H1 (cell line): ENCODE measurements around the gene EDDM3A. TPM values are rescaled to one million over a fixed set of nuclear protein-coding genes. Genes with fewer than 3 reads are reported as not detected.

Source experiments
- CTCF ChIA-PET: fragments of 300-600 bp; sonication (Branson Sonifier 250); formaldehyde crosslinking; loops from one replicate; lab custom pipeline; 2021; ENCODE audit not compliant: partially characterized antibody; lab: Charles Lee
- POLR2A ChIA-PET: fragments of 300-600 bp; sonication (Branson Sonifier 250); formaldehyde crosslinking; loops from one replicate; lab custom pipeline; 2021; ENCODE audit warnings: inconsistent platforms; ENCODE audit not compliant: partially characterized antibody; lab: Charles Lee
- DNase-seq, 2 experiments: peaks; one replicate each; pipeline versions ENCODE4 v3.0.0 to v3.0.0-alpha.2; 2010 to 2022; ENCODE audit warnings: low spot score in 2 of 2, low read depth in 1 of 2, mixed read lengths in 1 of 2
- FAIRE-seq: peaks from 2 replicates; lab custom pipeline; 2011; peaks lifted over from hg19 to GRCh38; lab: Jason Lieb, UNC
- H2AFZ ChIP-seq: 2 replicates; pipeline ENCODE4 v1.8.1; 2012; ENCODE audit warnings: low read length, inconsistent platforms
- H2AK5ac ChIP-seq: 2 replicates; pipeline ENCODE4 v1.6.1; 2013; ENCODE audit warnings: low read depth, low read length
- H2BK120ac ChIP-seq: replicated peaks from 2 replicates; pipeline ENCODE3; 2013; ENCODE audit warnings: low read depth, low read length, inconsistent platforms
- H2BK12ac ChIP-seq: 2 replicates; pipeline ENCODE4 v1.6.1; 2013; ENCODE audit warnings: low read depth, low read length
- H2BK15ac ChIP-seq: 2 replicates; pipeline ENCODE4 v1.6.1; 2013; ENCODE audit warnings: low read length
- H2BK20ac ChIP-seq: 2 replicates; pipeline ENCODE4 v1.6.1; 2013; ENCODE audit warnings: low read length
- H2BK5ac ChIP-seq: 2 replicates; pipeline ENCODE4 v1.6.1; 2013; ENCODE audit warnings: low read depth, low read length
- H3K14ac ChIP-seq: 2 replicates; pipeline ENCODE4 v1.6.1; 2013; ENCODE audit warnings: inconsistent platforms; ENCODE audit not compliant: insufficient read length
- H3K18ac ChIP-seq: 2 replicates; pipeline ENCODE4 v1.6.1; 2013; ENCODE audit warnings: low read length; ENCODE audit errors: extremely low read depth
- H3K23ac ChIP-seq: 2 replicates; pipeline ENCODE4 v1.6.1; 2013; ENCODE audit warnings: inconsistent platforms; ENCODE audit not compliant: insufficient read length
- H3K23me2 ChIP-seq: 2 replicates; pipeline ENCODE4 v1.6.1; 2013; ENCODE audit warnings: low read depth, low read length
- H3K27ac ChIP-seq: 2 replicates; pipeline ENCODE4 v1.6.1; 2011; ENCODE audit warnings: low read depth, low read length, inconsistent platforms
- H3K27me3 ChIP-seq, 4 experiments: replicated peaks in 1 of 4; 1 replicate in 1 of 4; 2 replicates in 3 of 4; pipeline versions ENCODE4 v1.6.1 to v1.8.1; 2011 to 2013; ENCODE audit warnings: low read length in 3 of 4, mild to moderate bottlenecking in 3 of 4, inconsistent platforms in 2 of 4, mixed read lengths in 2 of 4, moderate library complexity in 1 of 4; ENCODE audit not compliant: control insufficient read depth in 3 of 4, insufficient read depth in 3 of 4; ENCODE audit errors: extremely low read depth in 1 of 4
- H3K36me3 ChIP-seq, 4 experiments: 2 replicates each; pipeline versions ENCODE4 v1.6.1 to v1.8.1; 2011 to 2013; ENCODE audit warnings: mild to moderate bottlenecking in 4 of 4, low read length in 3 of 4, moderate library complexity in 2 of 4, control low read depth in 1 of 4, inconsistent platforms in 1 of 4; ENCODE audit not compliant: insufficient read depth in 4 of 4, control insufficient read depth in 2 of 4
- H3K4ac ChIP-seq: replicated peaks from 2 replicates; pipeline ENCODE3; 2013; ENCODE audit warnings: low read length, low read depth, mixed read lengths, inconsistent platforms; ENCODE audit not compliant: insufficient read length
- H3K4me1 ChIP-seq, 4 experiments: replicated peaks in 1 of 4; 1 replicate in 1 of 4; 2 replicates in 3 of 4; pipeline versions ENCODE4 v1.6.1 to v1.8.1; 2011 to 2013; ENCODE audit warnings: low read length in 3 of 4, inconsistent platforms in 2 of 4, mixed read lengths in 1 of 4; ENCODE audit not compliant: insufficient read depth in 4 of 4, control insufficient read depth in 3 of 4
- H3K4me2 ChIP-seq, 2 experiments: 2 replicates each; pipeline versions ENCODE4 v1.6.1 to v1.8.1; 2011 to 2013; ENCODE audit warnings: low read depth in 2 of 2, low read length in 2 of 2, control low read depth in 1 of 2, inconsistent platforms in 1 of 2, mild to moderate bottlenecking in 1 of 2; ENCODE audit not compliant: insufficient read depth in 1 of 2
- H3K4me3 ChIP-seq, 4 experiments: fragments of 200-600, 300-600 bp in 1 of 4; sonication (generic), shearing (Covaris generic), sonication (Bioruptor Twin) in 1 of 4; 2 replicates each; pipeline versions ENCODE4 v1.5.1 to v1.8.1; 2011 to 2016; ENCODE audit warnings: low read length in 4 of 4, low read depth in 3 of 4, control low read depth in 2 of 4, inconsistent platforms in 2 of 4, mild to moderate bottlenecking in 2 of 4, mixed read lengths in 1 of 4, moderate library complexity in 1 of 4; ENCODE audit not compliant: insufficient read depth in 2 of 4; ENCODE audit errors: extremely low read depth in 1 of 4
- H3K56ac ChIP-seq: replicated peaks from 2 replicates; pipeline ENCODE3; 2013; ENCODE audit warnings: low read depth, mild to moderate bottlenecking, mixed read lengths, low read length, inconsistent platforms; ENCODE audit not compliant: insufficient read length
- H3K79me1 ChIP-seq: 2 replicates; pipeline ENCODE4 v1.6.1; 2013; ENCODE audit warnings: low read depth, low read length, control low read depth
- H3K79me2 ChIP-seq, 2 experiments: 2 replicates each; pipeline versions ENCODE4 v1.6.1 to v1.8.1; 2012 to 2013; ENCODE audit warnings: low read length in 2 of 2, mild to moderate bottlenecking in 2 of 2, inconsistent platforms in 1 of 2; ENCODE audit not compliant: insufficient read depth in 2 of 2, control insufficient read depth in 1 of 2
- H3K9ac ChIP-seq, 4 experiments: replicated peaks in 1 of 4; 1 replicate in 1 of 4; 2 replicates in 3 of 4; pipeline versions ENCODE4 v1.6.1 to v1.8.1; 2011 to 2013; ENCODE audit warnings: low read depth in 3 of 4, low read length in 3 of 4, control low read depth in 2 of 4, mild to moderate bottlenecking in 2 of 4, moderate library complexity in 2 of 4, inconsistent platforms in 1 of 4; ENCODE audit errors: extremely low read depth in 1 of 4
- H3K9me3 ChIP-seq, 2 experiments: 2 replicates each; pipeline versions ENCODE4 v1.6.1 to v1.8.1; 2012 to 2013; ENCODE audit warnings: mild to moderate bottlenecking in 2 of 2, moderate library complexity in 2 of 2, control low read depth in 1 of 2, inconsistent platforms in 1 of 2, low read depth in 1 of 2, low read length in 1 of 2, mixed read lengths in 1 of 2; ENCODE audit not compliant: insufficient read depth in 2 of 2
- H4K20me1 ChIP-seq, 2 experiments: replicated peaks in 1 of 2; 2 replicates each; pipeline versions ENCODE3 to v1.8.1; 2011 to 2013; ENCODE audit warnings: inconsistent platforms in 2 of 2, low read length in 2 of 2, mild to moderate bottlenecking in 1 of 2; ENCODE audit not compliant: insufficient read depth in 2 of 2, control insufficient read depth in 1 of 2
- H4K5ac ChIP-seq: 2 replicates; pipeline ENCODE4 v1.6.1; 2013; ENCODE audit warnings: low read length, low read depth, mixed read lengths, inconsistent platforms; ENCODE audit not compliant: insufficient read length
- H4K8ac ChIP-seq: 2 replicates; pipeline ENCODE4 v1.8.0; 2013; ENCODE audit warnings: mild to moderate bottlenecking, moderate library complexity, low read length, inconsistent platforms; ENCODE audit not compliant: insufficient read depth; ENCODE audit errors: extremely low read depth
- H4K91ac ChIP-seq: replicated peaks from 2 replicates; pipeline ENCODE3; 2013; ENCODE audit warnings: low read length, mixed read lengths, inconsistent platforms; ENCODE audit not compliant: insufficient read length
- BRCA1 ChIP-seq: IDR thresholded peaks from 2 replicates; pipeline ENCODE4 v1.6.1; 2012; ENCODE audit warnings: low read depth, low read length, improper control_type of control experiment
- CBX8 ChIP-seq: fragments of 300-800, 300-1000 bp; sonication (generic); IDR thresholded peaks from 2 replicates; pipeline ENCODE4 v1.7.1; 2016; ENCODE audit warnings: low read depth, low read length, borderline replicate concordance
- CHD2 ChIP-seq: IDR thresholded peaks from 2 replicates; pipeline ENCODE4 v1.6.1; 2012; ENCODE audit warnings: low read length, improper control_type of control experiment
- CTBP2 ChIP-seq: IDR thresholded peaks from 2 replicates; pipeline ENCODE4 v1.7.0; 2011; ENCODE audit warnings: borderline replicate concordance, mild to moderate bottlenecking, moderate library complexity, mixed read lengths, low read length; ENCODE audit not compliant: insufficient read depth, insufficient read length
- CTCF ChIP-seq, 3 experiments: IDR thresholded peaks; 1 replicate in 2 of 3; 2 replicates in 1 of 3; pipeline versions ENCODE4 v1.5.1 to v1.6.1; 2011; ENCODE audit warnings: low read length in 3 of 3, mild to moderate bottlenecking in 3 of 3, inconsistent platforms in 2 of 3, low read depth in 1 of 3, moderate library complexity in 1 of 3; ENCODE audit not compliant: insufficient read depth in 1 of 3; ENCODE audit errors: control extremely low read depth in 1 of 3
- E2F6 ChIP-seq: IDR thresholded peaks from 2 replicates; pipeline ENCODE4 v1.6.1; 2012; ENCODE audit warnings: inconsistent platforms
- FOSL1 ChIP-seq: IDR thresholded peaks from 2 replicates; pipeline ENCODE4 v1.6.1; 2011; ENCODE audit warnings: mild to moderate bottlenecking, low read depth, low read length, moderate library complexity; ENCODE audit not compliant: insufficient read depth
- MAX ChIP-seq: IDR thresholded peaks from 2 replicates; pipeline ENCODE4 v1.6.1; 2012; ENCODE audit warnings: inconsistent platforms
- RBBP5 ChIP-seq: IDR thresholded peaks from 2 replicates; pipeline ENCODE4 v1.7.1; 2012; ENCODE audit warnings: low read depth, mild to moderate bottlenecking, inconsistent platforms, low read length, moderate library complexity, borderline replicate concordance
- RXRA ChIP-seq: IDR thresholded peaks from 2 replicates; pipeline ENCODE4 v1.6.1; 2011; ENCODE audit warnings: low read depth, mild to moderate bottlenecking, low read length, moderate library complexity; ENCODE audit not compliant: insufficient read depth
- SP4 ChIP-seq: IDR thresholded peaks from 2 replicates; pipeline ENCODE4 v1.6.1; 2012; ENCODE audit warnings: low read length, inconsistent platforms
- WGBS, 2 experiments: shearing (Covaris generic) in 1 of 2; methylation state at CpG; one replicate each; pipeline versions ENCODE4 v1.1.6 to v1.1.7; 2013 to 2015; ENCODE audit warnings: low lambda C conversion rate in 2 of 2, mixed read lengths in 2 of 2, inconsistent platforms in 1 of 2, low coverage in 1 of 2, missing lambda C conversion rate in 1 of 2; ENCODE audit not compliant: insufficient replicate concordance in 2 of 2, insufficient coverage in 1 of 2, insufficient read length in 1 of 2; ENCODE audit errors: extremely low coverage in 1 of 2, missing lambda C conversion rate in 1 of 2; 5-methylcytosine and 5-hydroxymethylcytosine counted together
- polyA plus RNA-seq, 7 experiments: library from polyadenylated mRNA; depleted of rRNA in 3 of 7; stranded (reverse) in 5 of 7; unstranded in 2 of 7; fragments of >200 nt in 5 of 7; fragments of 200-250 nt in 2 of 7; gene quantifications; 1 replicate in 5 of 7; 2 replicates in 1 of 7; 4 replicates in 1 of 7; pipeline versions ENCODE4 v1.2.1 to v1.2.3, GENCODE V29; 2011 to 2013; ENCODE audit warnings: missing spikeins in 2 of 7, mixed read lengths in 2 of 7
- total RNA-seq: library from RNA; stranded (reverse); fragmentation: NEBNext Ultra II Directional; extraction: Animal tissue kit (Norgen Biotek cat#: 25700); gene quantifications from 2 replicates; pipeline ENCODE4 v1.2.1, GENCODE V29; 2021

EDDM3A gene
- total and polyA plus RNA-seq, 2 of the 8 experiments (the other 6 are each of a cell fraction or from before 2014, with no cell fraction given) = 0.09 TPM; not detected in 1

GRCh38 chr14:20732477-20732876, 13.2 kb upstream of the EDDM3A start:
- Histone ChIP-seq H4K91ac (no peak overlapping the region), H3K9ac (no peak overlapping the region), H4K8ac (no peak overlapping the region), H3K23me2 (no peaks in the 10 kb centered on the region; the same call in 1 of the 2 replicates), H3K4ac (no peak overlapping the region), H3K9me3 (no peaks in the 10 kb centered on the region), H3K56ac (no peak overlapping the region), H3K23ac (no peak overlapping the region), H3K27me3 (no peaks in the 10 kb centered on the region), H3K79me1 (no peaks in the 10 kb centered on the region), H4K20me1 (no peaks in the 10 kb centered on the region), H2AFZ (no peak overlapping the region), H2AK5ac (no peak overlapping the region), H2BK120ac (no peak overlapping the region), H3K4me1 (no peaks in the 10 kb centered on the region), H3K79me2 (no peaks in the 10 kb centered on the region), H2BK15ac (no peak overlapping the region), H3K4me2 (no peak overlapping the region), H2BK12ac (no peak overlapping the region), H2BK20ac (no peak overlapping the region), H3K14ac (no peak overlapping the region), H3K4me3 (no peak overlapping the region), H3K18ac (no peak overlapping the region), H4K5ac (no peak overlapping the region), H3K36me3 (no peaks in the 10 kb centered on the region), H2BK5ac (no peak overlapping the region), H3K27ac (no peak overlapping the region)
- ChIA-PET CTCF (interaction anchor here (0.5 to 1.7 kb wide), 8 partner anchors 9 to 1572 kb away, joined by 3 to 7 read pairs (median 3); partner anchors contain the start of gene EDDM3A), POLR2A (no interaction called here)
- no peak for FAIRE-seq
- DNase-seq = no peak
- WGBS, 2 experiments = 79% methylated on average over 5 of the region's 5 CpGs; no CpG with 5 or more reads in 1 of the 2 experiments
- TF ChIP-seq RBBP5 (no peak), FOSL1 (no peak), CTBP2 (no peak), MAX (no peak), BRCA1 (no peak), CBX8 (no peak), CTCF (IDR thresholded peaks at IDR 0.05; ENCODE audit: control extremely low read depth in 1 of 3, insufficient read depth in 1 of 3, low read depth in 1 of 3, low read length in 3 of 3) (no peak), RXRA (no peak), E2F6 (no peak), SP4 (no peak), CHD2 (no peak)
